IMR-90 (cell line): Measurements from ENCODE around the gene SLITRK3. TPM values are rescaled to one million over a fixed set of nuclear protein-coding genes. Genes with fewer than 3 reads are reported as not detected.

Experiments used
- ATAC-seq: fragments of 200-7000 bp; cut with Tn5 transposase; 2 replicates; pipeline ENCODE4 v1.9.1; 2020; ENCODE audit warnings: low read depth, mild to moderate bottlenecking, moderate library complexity
- BruUV-seq: library from RNA; stranded (reverse); fragments of 400-500 nt; replicated peaks from 2 replicates; lab custom pipeline; 2021; lab: Mats Ljungman, UMichigan
- CTCF ChIA-PET: fragments of 300-600 bp; formaldehyde crosslinking; extraction: SDS; loops from one replicate; lab custom pipeline; 2021; ENCODE audit warnings: antibody characterized with exemption; lab: Yijun Ruan, JAX
- POLR2A ChIA-PET: fragments of 300-600 bp; sonication (Branson Sonifier 250); formaldehyde crosslinking; loops from one replicate; lab custom pipeline; 2022; ENCODE audit warnings: antibody characterized with exemption; ENCODE audit not compliant: unreplicated experiment; lab: Charles Lee
- DNase-seq: peaks from one replicate; pipeline ENCODE4 v3.0.0; 2013
- H2AFZ ChIP-seq: replicated peaks from 2 replicates; pipeline ENCODE3; 2013; ENCODE audit warnings: low read length, mild to moderate bottlenecking; ENCODE audit not compliant: poor library complexity
- H2AK5ac ChIP-seq: 2 replicates; pipeline ENCODE4 v1.6.1; 2013; ENCODE audit warnings: low read depth, low read length, inconsistent platforms
- H2AK9ac ChIP-seq: replicated peaks from 2 replicates; pipeline ENCODE3; 2013; ENCODE audit warnings: mild to moderate bottlenecking, low read depth, low read length, moderate library complexity; ENCODE audit not compliant: poor library complexity
- H2BK120ac ChIP-seq: 2 replicates; pipeline ENCODE4 v1.6.1; 2013; ENCODE audit warnings: low read depth, low read length, inconsistent platforms
- H2BK15ac ChIP-seq: 3 replicates; pipeline ENCODE4 v1.6.1; 2013; ENCODE audit warnings: low read depth, low read length, inconsistent platforms
- H2BK20ac ChIP-seq: 2 replicates; pipeline ENCODE4 v1.6.1; 2013; ENCODE audit warnings: low read depth, mild to moderate bottlenecking, inconsistent platforms, low read length, moderate library complexity
- H2BK5ac ChIP-seq: 2 replicates; pipeline ENCODE4 v1.6.1; 2013; ENCODE audit warnings: mild to moderate bottlenecking, low read depth, low read length, inconsistent platforms; ENCODE audit not compliant: poor library complexity, severe bottlenecking
- H3K14ac ChIP-seq: replicated peaks from 2 replicates; pipeline ENCODE4 v1.6.1; 2013; ENCODE audit warnings: low read depth, low read length, inconsistent platforms
- H3K18ac ChIP-seq: 2 replicates; pipeline ENCODE4 v1.6.1; 2013; ENCODE audit warnings: low read depth, low read length, control low read depth
- H3K23ac ChIP-seq: 2 replicates; pipeline ENCODE4 v1.6.1; 2013; ENCODE audit warnings: low read depth, low read length, inconsistent platforms
- H3K27ac ChIP-seq: 2 replicates; pipeline ENCODE4 v1.5.1; 2013; ENCODE audit warnings: mild to moderate bottlenecking, control low read depth, low read length; ENCODE audit not compliant: insufficient read depth
- H3K27me3 ChIP-seq: 2 replicates; pipeline ENCODE4 v1.6.1; 2013; ENCODE audit warnings: low read length; ENCODE audit not compliant: control insufficient read depth, insufficient read depth
- H3K36me3 ChIP-seq: 2 replicates; pipeline ENCODE4 v1.6.1; 2013; ENCODE audit warnings: low read length, mixed read lengths; ENCODE audit not compliant: control insufficient read depth, insufficient read depth
- H3K4ac ChIP-seq: 2 replicates; pipeline ENCODE4 v1.6.1; 2013; ENCODE audit warnings: low read depth, low read length, inconsistent platforms
- H3K4me1 ChIP-seq: 2 replicates; pipeline ENCODE4 v1.6.1; 2013; ENCODE audit warnings: low read length, mixed read lengths; ENCODE audit not compliant: control insufficient read depth, insufficient read depth
- H3K4me2 ChIP-seq: 2 replicates; pipeline ENCODE4 v1.6.1; 2013; ENCODE audit warnings: low read depth, mild to moderate bottlenecking, control low read depth, low read length, moderate library complexity
- H3K4me3 ChIP-seq: 2 replicates; pipeline ENCODE4 v1.5.1; 2013; ENCODE audit warnings: low read depth, mild to moderate bottlenecking, control low read depth, low read length, moderate library complexity; ENCODE audit not compliant: insufficient read depth
- H3K56ac ChIP-seq: 2 replicates; pipeline ENCODE4 v1.6.1; 2013; ENCODE audit warnings: low read length, inconsistent platforms; ENCODE audit not compliant: insufficient read depth; ENCODE audit errors: extremely low read depth
- H3K79me1 ChIP-seq, 2 experiments: 2 replicates each; pipeline ENCODE4 v1.6.1; 2013; ENCODE audit warnings: low read length in 2 of 2, inconsistent platforms in 1 of 2, low read depth in 1 of 2
- H3K9ac ChIP-seq: 2 replicates; pipeline ENCODE4 v1.6.1; 2013; ENCODE audit warnings: low read depth, low read length, control low read depth
- H3K9me1 ChIP-seq: 2 replicates; pipeline ENCODE4 v1.6.1; 2013; ENCODE audit warnings: low read length, inconsistent platforms; ENCODE audit not compliant: insufficient read depth
- H3K9me3 ChIP-seq: 2 replicates; pipeline ENCODE4 v1.6.1; 2013; ENCODE audit warnings: low read length; ENCODE audit not compliant: control insufficient read depth, insufficient read depth
- H4K20me1 ChIP-seq: 2 replicates; pipeline ENCODE4 v1.6.1; 2013; ENCODE audit warnings: low read length, inconsistent platforms; ENCODE audit not compliant: insufficient read depth
- H4K5ac ChIP-seq: 2 replicates; pipeline ENCODE4 v1.6.1; 2013; ENCODE audit warnings: mild to moderate bottlenecking, low read depth, low read length, control low read depth
- H4K8ac ChIP-seq, 2 experiments: 2 replicates each; pipeline ENCODE4 v1.6.1; 2013; ENCODE audit warnings: low read depth in 2 of 2, low read length in 2 of 2, control low read depth in 1 of 2, inconsistent platforms in 1 of 2
- H4K91ac ChIP-seq: 2 replicates; pipeline ENCODE4 v1.6.1; 2013; ENCODE audit warnings: low read depth, low read length, inconsistent platforms; ENCODE audit not compliant: insufficient read depth
- BHLHE40 ChIP-seq: fragments of 150-350 bp; IDR thresholded peaks from 2 replicates; pipeline ENCODE4 v1.6.1; 2016; ENCODE audit warnings: mild to moderate bottlenecking, low read depth, low read length
- CEBPB ChIP-seq: IDR thresholded peaks from 2 replicates; pipeline ENCODE4 v1.6.1; 2012; ENCODE audit warnings: low read depth, low read length, improper control_type of control experiment
- CHD1 ChIP-seq: IDR thresholded peaks from 2 replicates; pipeline ENCODE4 v1.6.1; 2012; ENCODE audit warnings: low read depth, low read length, improper control_type of control experiment
- CTCF ChIP-seq: conservative IDR thresholded peaks from 2 replicates; pipeline ENCODE4 v1.5.1; 2012; ENCODE audit warnings: mild to moderate bottlenecking, low read depth, low read length, improper control_type of control experiment
- ELK1 ChIP-seq: fragments of 150-350 bp; IDR thresholded peaks from 2 replicates; pipeline ENCODE4 v1.6.1; 2016; ENCODE audit warnings: low read depth, mild to moderate bottlenecking, low read length, moderate library complexity, borderline replicate concordance
- FOS ChIP-seq: fragments of 150-350 bp; IDR thresholded peaks from 2 replicates; pipeline ENCODE4 v1.6.1; 2016; ENCODE audit warnings: low read depth, low read length
- MAFK ChIP-seq: IDR thresholded peaks from 2 replicates; pipeline ENCODE4 v1.6.1; 2012; ENCODE audit warnings: low read depth, low read length, improper control_type of control experiment
- MAZ ChIP-seq: IDR thresholded peaks from 2 replicates; pipeline ENCODE4 v1.6.1; 2012; ENCODE audit warnings: low read depth, mild to moderate bottlenecking, low read length, improper control_type of control experiment, moderate library complexity, borderline replicate concordance
- MXI1 ChIP-seq: IDR thresholded peaks from 2 replicates; pipeline ENCODE4 v1.6.1; 2012; ENCODE audit warnings: low read depth, mild to moderate bottlenecking, low read length, moderate library complexity, borderline replicate concordance
- NFE2L2 ChIP-seq: fragments of 150-350 bp; IDR thresholded peaks from 2 replicates; pipeline ENCODE4 v1.6.1; 2016; ENCODE audit warnings: low read depth, mild to moderate bottlenecking, low read length
- POLR2A ChIP-seq: IDR thresholded peaks from 2 replicates; pipeline ENCODE4 v1.6.1; 2012; ENCODE audit warnings: mild to moderate bottlenecking, low read depth, low read length
- RAD21 ChIP-seq: IDR thresholded peaks from 2 replicates; pipeline ENCODE4 v1.6.1; 2012; ENCODE audit warnings: low read length, improper control_type of control experiment
- RCOR1 ChIP-seq: IDR thresholded peaks from 2 replicates; pipeline ENCODE4 v1.6.1; 2012; ENCODE audit warnings: mild to moderate bottlenecking, low read length, improper control_type of control experiment; ENCODE audit not compliant: insufficient replicate concordance
- RFX5 ChIP-seq: IDR thresholded peaks from 2 replicates; pipeline ENCODE4 v1.8.0; 2012; ENCODE audit warnings: low read depth, mild to moderate bottlenecking, low read length, moderate library complexity
- SMC3 ChIP-seq: fragments of 150-350 bp; IDR thresholded peaks from 2 replicates; pipeline ENCODE4 v1.6.1; 2016; ENCODE audit warnings: low read depth, mild to moderate bottlenecking, antibody characterized with exemption, low read length, moderate library complexity
- USF2 ChIP-seq: fragments of 150-350 bp; IDR thresholded peaks from 2 replicates; pipeline ENCODE4 v1.6.1; 2017; ENCODE audit warnings: mild to moderate bottlenecking, antibody characterized with exemption, low read length, low read depth
- WGBS, 2 experiments: methylation state at CpG; one replicate each; pipeline versions ENCODE4 v1.1.5 to v1.1.7; 2013; ENCODE audit warnings: missing lambda C conversion rate in 2 of 2; ENCODE audit not compliant: insufficient read length in 1 of 2; ENCODE audit errors: extremely low coverage in 2 of 2; 5-methylcytosine and 5-hydroxymethylcytosine counted together
- dilution Hi-C: fragments of 300-500 bp; cut with HindIII; formaldehyde crosslinking; loops from one replicate; pipeline ENCODE4 v1.14.3; 2018; ENCODE audit warnings: low sequenced_read_pairs; ENCODE audit not compliant: unreplicated experiment
- in situ Hi-C: fragments of 300-500 bp; cut with MboI; formaldehyde crosslinking; loops from 3 replicates; pipeline ENCODE4 v1.14.3; 2019; ENCODE audit warnings: low sequenced_read_pairs, inconsistent platforms, mixed read lengths
- intact Hi-C: fragments of 100-400 bp; cut with micrococcal nuclease; formaldehyde crosslinking; loops from 2 replicates; pipeline ENCODE4 v1.10.0; 2022
- polyA plus RNA-seq, 3 experiments: library from polyadenylated mRNA; depleted of rRNA; stranded (reverse); fragments of >200 nt; gene quantifications; 2 replicates each; pipeline ENCODE4 v1.2.3, GENCODE V29; 2012; ENCODE audit warnings: low replicate concordance in 1 of 3
- total RNA-seq: library from RNA; depleted of rRNA; stranded (reverse); fragments of >200 nt; gene quantifications from 2 replicates; pipeline ENCODE4 v1.2.3, GENCODE V29; 2012

Gene SLITRK3
- total and polyA plus RNA-seq, 2 of the 4 experiments (the other 2 are of a cell fraction): not detected

GRCh38 chr3:165162883-165163282 lies 33.3 kb downstream of the SLITRK3 start:
- no peak for DNase-seq
- no peak for ATAC-seq
- H2AK9ac ChIP-seq: no peak overlapping the region
- no peak overlapping the region for H4K5ac ChIP-seq
- intact Hi-C loops: no loop called here
- H3K4ac ChIP-seq: no peak overlapping the region
- no peak overlapping the region for H2BK15ac ChIP-seq
- no peak overlapping the region for H3K27ac ChIP-seq
- no TSS peak for BruUV-seq
- dilution Hi-C loops: no loop called here
- no peaks in the 10 kb centered on the region for H3K9me3 ChIP-seq
- H3K9ac ChIP-seq: no peak overlapping the region
- no peaks in the 10 kb centered on the region for H3K79me1 ChIP-seq
- no peak overlapping the region for H2BK20ac ChIP-seq
- H4K8ac ChIP-seq: no peak overlapping the region
- no CpG with 5 or more reads among the region's 1 CpG for WGBS, 2 experiments
- no peak overlapping the region for H4K91ac ChIP-seq
- H3K4me1 ChIP-seq: no peaks in the 10 kb centered on the region
- no peak overlapping the region for H2AK5ac ChIP-seq
- H2AFZ ChIP-seq: no peak overlapping the region
- H3K27me3 ChIP-seq: no peaks in the 10 kb centered on the region
- H4K20me1 ChIP-seq: no peaks in the 10 kb centered on the region
- H2BK5ac ChIP-seq: no peak overlapping the region
- no peaks in the 10 kb centered on the region for H3K36me3 ChIP-seq
- H3K9me1 ChIP-seq: no peaks in the 10 kb centered on the region
- TF ChIP-seq ELK1 (no peak), POLR2A (no peak), RCOR1 (no peak), SMC3 (no peak), CHD1 (no peak), CEBPB (no peak), USF2 (no peak), FOS (no peak), RAD21 (no peak), CTCF (no peak), MAFK (no peak), MAZ (no peak), NFE2L2 (no peak), BHLHE40 (no peak), MXI1 (no peak), RFX5 (no peak)
- no peak overlapping the region for H3K4me3 ChIP-seq
- no peak overlapping the region for H3K14ac ChIP-seq
- CTCF ChIA-PET: no interaction called here
- H3K4me2 ChIP-seq: no peak overlapping the region
- POLR2A ChIA-PET: no interaction called here
- in situ Hi-C loops: no loop called here
- no peak overlapping the region for H3K23ac ChIP-seq
- no peak overlapping the region for H3K56ac ChIP-seq
- no peak overlapping the region for H2BK120ac ChIP-seq
- H3K18ac ChIP-seq: no peak overlapping the region
